WTC11 (cell line): ENCODE results near the gene ZNF423. TPM values are rescaled to one million over a fixed set of nuclear protein-coding genes. Genes with fewer than 3 reads are reported as not detected.
A peak's percentile ranks its signal among the peaks of the same experiment; 100 is the strongest.

ENCODE experiments used
- ATAC-seq: fragments of 200-7000 bp; cut with Tn5 transposase; 2 replicates; pipeline ENCODE4 v1.10.0; 2021; ENCODE audit warnings: mild to moderate bottlenecking, moderate library complexity
- CTCF ChIA-PET: fragments of 300-600 bp; sonication (Branson Sonifier 250); formaldehyde crosslinking; loops from one replicate; lab custom pipeline; 2021; ENCODE audit warnings: antibody characterized with exemption; lab: Charles Lee
- POLR2A ChIA-PET: fragments of 350-600 bp; sonication (Branson Sonifier 250); formaldehyde crosslinking; loops from one replicate; lab custom pipeline; 2021; ENCODE audit warnings: antibody characterized with exemption; lab: Charles Lee
- DNase-seq: peaks from one replicate; pipeline ENCODE4 v3.0.0; 2021; ENCODE audit warnings: low spot score
- H3K27ac Mint-ChIP-seq: 2 replicates; pipeline ENCODE4 v1.8.0; 2021; ENCODE audit warnings: mixed read lengths
- H3K27me3 Mint-ChIP-seq: 2 replicates; pipeline ENCODE4 v1.8.0; 2021; ENCODE audit warnings: low read depth, mild to moderate bottlenecking, moderate library complexity, mixed read lengths
- H3K36me3 Mint-ChIP-seq: 2 replicates; pipeline ENCODE4 v1.8.0; 2021; ENCODE audit warnings: mixed read lengths
- H3K4me1 Mint-ChIP-seq: 2 replicates; pipeline ENCODE4 v1.8.0; 2022; ENCODE audit warnings: mixed read lengths
- H3K4me3 Mint-ChIP-seq: 2 replicates; pipeline ENCODE4 v1.8.0; 2021; ENCODE audit warnings: mild to moderate bottlenecking, moderate library complexity, mixed read lengths
- H3K9me3 Mint-ChIP-seq: 2 replicates; pipeline ENCODE4 v1.8.0; 2021; ENCODE audit warnings: mixed read lengths
- CREB1 ChIP-seq: sonication (generic); formaldehyde crosslinking; IDR thresholded peaks from 2 replicates; pipeline ENCODE4 v1.8.0; 2023; ENCODE audit warnings: mild to moderate bottlenecking, missing genetic modification reagents
- ESRRA ChIP-seq: sonication (generic); formaldehyde crosslinking; IDR thresholded peaks from 2 replicates; pipeline ENCODE4 v1.8.1; 2022; ENCODE audit warnings: mild to moderate bottlenecking, missing genetic modification reagents, borderline replicate concordance
- ETV6 ChIP-seq: sonication (generic); formaldehyde crosslinking; IDR thresholded peaks from 2 replicates; pipeline ENCODE4 v1.8.1; 2022; ENCODE audit warnings: mild to moderate bottlenecking, missing genetic modification reagents
- FOXP1 ChIP-seq: sonication (generic); formaldehyde crosslinking; IDR thresholded peaks from 2 replicates; pipeline ENCODE4 v1.8.0; 2022; ENCODE audit warnings: missing genetic modification reagents, mild to moderate bottlenecking, moderate library complexity, borderline replicate concordance
- JAZF1 ChIP-seq: fragments of 250-450 bp; sonication (Bioruptor Pico); IDR thresholded peaks from 2 replicates; pipeline ENCODE4 v1.9.0; 2021; ENCODE audit warnings: moderate library complexity, mild to moderate bottlenecking, inconsistent platforms
- KAT7 ChIP-seq: sonication (generic); formaldehyde crosslinking; IDR thresholded peaks from 2 replicates; pipeline ENCODE4 v1.8.1; 2023; ENCODE audit warnings: missing genetic modification reagents, mild to moderate bottlenecking, borderline replicate concordance
- MXD4 ChIP-seq: fragments of 250-450 bp; sonication (Bioruptor Pico); IDR thresholded peaks from 2 replicates; pipeline ENCODE4 v1.8.0; 2021; ENCODE audit warnings: mild to moderate bottlenecking, moderate library complexity, borderline replicate concordance
- NFYB ChIP-seq: sonication (generic); formaldehyde crosslinking; conservative IDR thresholded peaks from 2 replicates; pipeline ENCODE4 v1.8.0; 2022; ENCODE audit warnings: low read depth, missing genetic modification reagents
- TEAD1 ChIP-seq: sonication (generic); formaldehyde crosslinking; IDR thresholded peaks from 2 replicates; pipeline ENCODE4 v1.8.0; 2022; ENCODE audit warnings: mild to moderate bottlenecking, missing genetic modification reagents
- total RNA-seq: library from RNA; stranded (reverse); gene quantifications from 3 replicates; pipeline ENCODE4 v1.2.3, GENCODE V29; 2021
- TF ChIP-seq, protein P1 (sequence below): sonication (generic); formaldehyde crosslinking; IDR thresholded peaks from 2 replicates; pipeline ENCODE4 v1.8.0; 2022; ENCODE audit warnings: mild to moderate bottlenecking, missing genetic modification reagents
- TF ChIP-seq, protein P2 (sequence below): sonication (generic); formaldehyde crosslinking; IDR thresholded peaks from 2 replicates; pipeline ENCODE4 v1.8.1; 2023; ENCODE audit warnings: mild to moderate bottlenecking, missing genetic modification reagents, moderate library complexity
- TF ChIP-seq, protein P3 (sequence below): sonication (generic); formaldehyde crosslinking; IDR thresholded peaks from 2 replicates; pipeline ENCODE4 v1.8.1; 2023; ENCODE audit warnings: mild to moderate bottlenecking, missing genetic modification reagents
- TF ChIP-seq, protein P4 (sequence below): fragments of 250-450 bp; sonication (Bioruptor Pico); IDR thresholded peaks from 2 replicates; pipeline ENCODE4 v1.9.0; 2021; ENCODE audit warnings: mild to moderate bottlenecking
- TF ChIP-seq, protein P5 (sequence below): sonication (generic); formaldehyde crosslinking; IDR thresholded peaks from 2 replicates; pipeline ENCODE4 v1.8.0; 2022; ENCODE audit warnings: missing genetic modification reagents
- TF ChIP-seq, protein P6 (sequence below): sonication (generic); formaldehyde crosslinking; IDR thresholded peaks from 2 replicates; pipeline ENCODE4 v1.8.0; 2022; ENCODE audit warnings: mild to moderate bottlenecking, missing genetic modification reagents

The ZNF423 gene
- total RNA-seq, 1 experiment from 2014 or later = 38.8 TPM

DNA sequence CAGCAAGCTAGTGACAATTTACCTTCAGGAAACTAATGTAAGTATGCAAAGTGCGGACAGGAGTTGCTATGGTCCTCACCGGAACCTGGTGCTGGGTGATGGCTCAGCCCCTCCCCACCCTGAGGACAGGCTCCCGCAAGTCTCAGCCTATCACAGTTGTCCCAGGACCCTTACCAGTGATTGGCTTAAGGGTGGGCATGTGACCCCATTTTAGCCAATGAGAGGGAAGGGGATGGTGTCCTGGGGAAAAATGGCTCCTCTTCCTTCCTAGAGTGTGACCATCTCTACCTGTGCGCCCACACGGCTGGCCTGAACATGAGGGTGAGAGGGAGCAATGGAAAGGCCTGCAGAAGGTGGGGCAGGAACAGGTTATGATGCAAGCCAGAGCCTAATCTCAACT is 401.9 kb downstream of the ZNF423 start:
- peak; percentile 38; the same call in 1 of the 2 replicates for ATAC-seq
- POLR2A ChIA-PET = no interaction called here
- no peak overlapping the region for H3K27ac Mint-ChIP-seq

DNA sequence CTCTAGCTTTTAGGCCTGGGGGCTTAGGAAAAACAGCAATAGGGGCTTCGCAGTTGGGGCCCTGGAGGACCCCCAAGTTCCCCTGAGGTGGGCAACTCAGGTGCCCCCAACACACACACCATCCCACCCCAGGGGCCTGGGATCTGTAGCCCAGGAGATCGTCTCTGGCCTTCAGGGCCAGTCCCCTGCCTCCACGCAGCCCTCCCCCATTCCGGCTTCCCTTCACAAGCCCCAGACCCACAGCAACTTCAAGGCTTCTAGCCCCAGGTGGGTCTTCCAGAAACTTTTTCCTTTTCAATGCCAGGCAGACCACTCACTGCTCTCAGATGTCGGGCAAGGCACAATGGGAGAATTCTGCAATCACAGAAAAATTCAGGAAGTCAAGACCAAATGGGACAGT is 402.9 kb downstream of the ZNF423 start:
- CTCF ChIA-PET = interaction anchor here (1.2 to 3.8 kb wide), 6 partner anchors 10 to 383 kb away, joined by 3 to 13 read pairs (median 8); no protein-coding TSS in a partner anchor
- TF ChIP-seq JAZF1 (CRISPR knock-in tag) (no peak), FOXP1 (CRISPR knock-in tag) (no peak), KAT7 (CRISPR knock-in tag) (no peak)
- TF ChIP-seq, all 79 proteins: peak for 0
- ATAC-seq = no peak
- Mint-ChIP-seq H3K9me3 (peaks cover 10% of the 10 kb centered on the region), H3K4me3 (no peak overlapping the region), H3K36me3 (no peaks in the 10 kb centered on the region), H3K27me3 (peaks cover 3% of the 10 kb centered on the region; the same call in 1 of the 2 replicates), H3K27ac (no peak overlapping the region), H3K4me1 (peaks cover 17% of the 10 kb centered on the region)
- POLR2A ChIA-PET = no interaction called here
- DNase-seq = no peak

More for the DNA sequence above, 401.9 kb downstream of the ZNF423 start:
- TF ChIP-seq, protein P1, sequence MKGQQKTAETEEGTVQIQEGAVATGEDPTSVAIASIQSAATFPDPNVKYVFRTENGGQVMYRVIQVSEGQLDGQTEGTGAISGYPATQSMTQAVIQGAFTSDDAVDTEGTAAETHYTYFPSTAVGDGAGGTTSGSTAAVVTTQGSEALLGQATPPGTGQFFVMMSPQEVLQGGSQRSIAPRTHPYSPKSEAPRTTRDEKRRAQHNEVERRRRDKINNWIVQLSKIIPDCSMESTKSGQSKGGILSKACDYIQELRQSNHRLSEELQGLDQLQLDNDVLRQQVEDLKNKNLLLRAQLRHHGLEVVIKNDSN (CRISPR knock-in tag) = peak; percentile 78
- TF ChIP-seq, protein P2, sequence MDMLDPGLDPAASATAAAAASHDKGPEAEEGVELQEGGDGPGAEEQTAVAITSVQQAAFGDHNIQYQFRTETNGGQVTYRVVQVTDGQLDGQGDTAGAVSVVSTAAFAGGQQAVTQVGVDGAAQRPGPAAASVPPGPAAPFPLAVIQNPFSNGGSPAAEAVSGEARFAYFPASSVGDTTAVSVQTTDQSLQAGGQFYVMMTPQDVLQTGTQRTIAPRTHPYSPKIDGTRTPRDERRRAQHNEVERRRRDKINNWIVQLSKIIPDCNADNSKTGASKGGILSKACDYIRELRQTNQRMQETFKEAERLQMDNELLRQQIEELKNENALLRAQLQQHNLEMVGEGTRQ (CRISPR knock-in tag) = peak; percentile 87
- TF ChIP-seq TEAD1 (CRISPR knock-in tag) (no peak), NFYB (CRISPR knock-in tag) (peak; percentile 82)
- peaks cover 3% of the 10 kb centered on the region; the same call in 1 of the 2 replicates for H3K27me3 Mint-ChIP-seq
- H3K36me3 Mint-ChIP-seq = no peaks in the 10 kb centered on the region
- peaks cover 17% of the 10 kb centered on the region for H3K4me1 Mint-ChIP-seq
- no peak overlapping the region for H3K4me3 Mint-ChIP-seq
- DNase-seq = no peak
- peaks cover 10% of the 10 kb centered on the region for H3K9me3 Mint-ChIP-seq
- CTCF ChIA-PET = interaction anchor here (0.6 to 1.9 kb wide), 3 partner anchors 20 to 139 kb away, joined by 3 to 6 read pairs (median 4); no protein-coding TSS in a partner anchor

DNA sequence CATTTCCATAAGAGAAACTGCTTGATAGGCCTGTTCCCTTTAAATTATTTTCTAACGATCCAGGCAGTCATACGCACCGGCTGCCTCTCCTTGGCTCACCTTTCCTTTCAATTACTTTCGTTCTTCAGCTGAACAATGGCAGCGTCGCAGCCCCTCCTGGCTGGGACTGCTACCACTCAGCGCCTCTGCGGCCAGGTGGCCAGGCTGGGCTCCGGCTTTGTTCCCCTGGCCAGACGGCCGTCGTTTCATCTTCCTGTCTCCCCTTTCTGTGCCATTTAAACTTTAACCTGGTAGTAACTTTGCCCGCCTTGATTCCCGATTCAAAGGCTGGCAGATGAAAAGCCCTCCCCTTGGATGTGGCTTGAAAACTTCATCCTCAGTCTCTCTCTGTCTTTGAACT is 403.3 kb downstream of the ZNF423 start:
- CTCF ChIA-PET = interaction anchor here (0.6 to 3.8 kb wide), 8 partner anchors 10 to 383 kb away, joined by 3 to 13 read pairs (median 5); no protein-coding TSS in a partner anchor

More for the DNA sequence above, 403.3 kb downstream of the ZNF423 start:
- H3K27me3 Mint-ChIP-seq = peaks cover 3% of the 10 kb centered on the region; the same call in 1 of the 2 replicates
- TF ChIP-seq, protein P3, sequence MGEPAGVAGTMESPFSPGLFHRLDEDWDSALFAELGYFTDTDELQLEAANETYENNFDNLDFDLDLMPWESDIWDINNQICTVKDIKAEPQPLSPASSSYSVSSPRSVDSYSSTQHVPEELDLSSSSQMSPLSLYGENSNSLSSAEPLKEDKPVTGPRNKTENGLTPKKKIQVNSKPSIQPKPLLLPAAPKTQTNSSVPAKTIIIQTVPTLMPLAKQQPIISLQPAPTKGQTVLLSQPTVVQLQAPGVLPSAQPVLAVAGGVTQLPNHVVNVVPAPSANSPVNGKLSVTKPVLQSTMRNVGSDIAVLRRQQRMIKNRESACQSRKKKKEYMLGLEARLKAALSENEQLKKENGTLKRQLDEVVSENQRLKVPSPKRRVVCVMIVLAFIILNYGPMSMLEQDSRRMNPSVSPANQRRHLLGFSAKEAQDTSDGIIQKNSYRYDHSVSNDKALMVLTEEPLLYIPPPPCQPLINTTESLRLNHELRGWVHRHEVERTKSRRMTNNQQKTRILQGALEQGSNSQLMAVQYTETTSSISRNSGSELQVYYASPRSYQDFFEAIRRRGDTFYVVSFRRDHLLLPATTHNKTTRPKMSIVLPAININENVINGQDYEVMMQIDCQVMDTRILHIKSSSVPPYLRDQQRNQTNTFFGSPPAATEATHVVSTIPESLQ = no peak
- TF ChIP-seq, protein P4, sequence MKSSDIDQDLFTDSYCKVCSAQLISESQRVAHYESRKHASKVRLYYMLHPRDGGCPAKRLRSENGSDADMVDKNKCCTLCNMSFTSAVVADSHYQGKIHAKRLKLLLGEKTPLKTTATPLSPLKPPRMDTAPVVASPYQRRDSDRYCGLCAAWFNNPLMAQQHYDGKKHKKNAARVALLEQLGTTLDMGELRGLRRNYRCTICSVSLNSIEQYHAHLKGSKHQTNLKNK (CRISPR knock-in tag) = no peak
- TF ChIP-seq MXD4 (no peak), ESRRA (no peak), ETV6 (no peak), CREB1 (no peak)
- TF ChIP-seq, protein P5, sequence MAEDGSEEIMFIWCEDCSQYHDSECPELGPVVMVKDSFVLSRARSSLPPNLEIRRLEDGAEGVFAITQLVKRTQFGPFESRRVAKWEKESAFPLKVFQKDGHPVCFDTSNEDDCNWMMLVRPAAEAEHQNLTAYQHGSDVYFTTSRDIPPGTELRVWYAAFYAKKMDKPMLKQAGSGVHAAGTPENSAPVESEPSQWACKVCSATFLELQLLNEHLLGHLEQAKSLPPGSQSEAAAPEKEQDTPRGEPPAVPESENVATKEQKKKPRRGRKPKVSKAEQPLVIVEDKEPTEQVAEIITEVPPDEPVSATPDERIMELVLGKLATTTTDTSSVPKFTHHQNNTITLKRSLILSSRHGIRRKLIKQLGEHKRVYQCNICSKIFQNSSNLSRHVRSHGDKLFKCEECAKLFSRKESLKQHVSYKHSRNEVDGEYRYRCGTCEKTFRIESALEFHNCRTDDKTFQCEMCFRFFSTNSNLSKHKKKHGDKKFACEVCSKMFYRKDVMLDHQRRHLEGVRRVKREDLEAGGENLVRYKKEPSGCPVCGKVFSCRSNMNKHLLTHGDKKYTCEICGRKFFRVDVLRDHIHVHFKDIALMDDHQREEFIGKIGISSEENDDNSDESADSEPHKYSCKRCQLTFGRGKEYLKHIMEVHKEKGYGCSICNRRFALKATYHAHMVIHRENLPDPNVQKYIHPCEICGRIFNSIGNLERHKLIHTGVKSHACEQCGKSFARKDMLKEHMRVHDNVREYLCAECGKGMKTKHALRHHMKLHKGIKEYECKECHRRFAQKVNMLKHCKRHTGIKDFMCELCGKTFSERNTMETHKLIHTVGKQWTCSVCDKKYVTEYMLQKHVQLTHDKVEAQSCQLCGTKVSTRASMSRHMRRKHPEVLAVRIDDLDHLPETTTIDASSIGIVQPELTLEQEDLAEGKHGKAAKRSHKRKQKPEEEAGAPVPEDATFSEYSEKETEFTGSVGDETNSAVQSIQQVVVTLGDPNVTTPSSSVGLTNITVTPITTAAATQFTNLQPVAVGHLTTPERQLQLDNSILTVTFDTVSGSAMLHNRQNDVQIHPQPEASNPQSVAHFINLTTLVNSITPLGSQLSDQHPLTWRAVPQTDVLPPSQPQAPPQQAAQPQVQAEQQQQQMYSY (CRISPR knock-in tag) = no peak
- TF ChIP-seq, protein P6, sequence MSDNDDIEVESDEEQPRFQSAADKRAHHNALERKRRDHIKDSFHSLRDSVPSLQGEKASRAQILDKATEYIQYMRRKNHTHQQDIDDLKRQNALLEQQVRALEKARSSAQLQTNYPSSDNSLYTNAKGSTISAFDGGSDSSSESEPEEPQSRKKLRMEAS = peak; percentile 37; the same call in 1 of the 2 replicates
- ATAC-seq = peak; percentile 85
- H3K4me1 Mint-ChIP-seq = peaks cover 17% of the 10 kb centered on the region
- peak; percentile 39 for DNase-seq
- H3K36me3 Mint-ChIP-seq = no peaks in the 10 kb centered on the region
- H3K4me3 Mint-ChIP-seq = peak overlapping the region; percentile 0; the same call in 1 of the 2 replicates
- POLR2A ChIA-PET = no interaction called here
- H3K9me3 Mint-ChIP-seq = peaks cover 10% of the 10 kb centered on the region
- H3K27ac Mint-ChIP-seq = 0 out of 2 replicates have a peak overlapping the region, but pooled peaks have one; percentile 6
